Gastroesophageal sphincter (tissue), 4 donors: ENCODE measurements around the gene CHST15. TPM values are rescaled to one million over a fixed set of nuclear protein-coding genes. Genes with fewer than 3 reads are reported as not detected.

Experiments
- ATAC-seq: fragments of 150-250 bp; one replicate; pipeline ENCODE4 v1.9.1; 2016; ENCODE audit warnings: mild to moderate bottlenecking, moderate library complexity
- H3K27ac ChIP-seq, 4 donors: fragments of 200-600 bp; sonication (generic) in 3 of 4; 1 replicate in 3 of 4; 2 replicates in 1 of 4; pipeline ENCODE4 v1.5.1; 2016 to 2019
- H3K27me3 ChIP-seq: fragments of 200-600 bp; sonication (generic); one replicate; pipeline ENCODE4 v1.5.1; 2019
- H3K36me3 ChIP-seq, 2 donors: fragments of 200-600 bp; sonication (generic); one replicate each; pipeline ENCODE4 v1.5.1; 2019; ENCODE audit warnings: control low read depth in 1 of 2
- H3K4me1 ChIP-seq, 3 donors: fragments of 200-600 bp; sonication (generic); 1 replicate in 2 of 3; 2 replicates in 1 of 3; pipeline ENCODE4 v1.5.1; 2016 to 2019; ENCODE audit warnings: control low read depth in 2 of 3
- H3K4me3 ChIP-seq, 2 donors: fragments of 200-600 bp; sonication (generic); one replicate each; pipeline ENCODE4 v1.5.1; 2019; ENCODE audit warnings: mild to moderate bottlenecking in 1 of 2, moderate library complexity in 1 of 2
- H3K9me3 ChIP-seq, 3 donors: fragments of 200-600 bp; sonication (generic); one replicate each; pipeline ENCODE4 v1.5.1; 2017 to 2019; ENCODE audit warnings: control low read depth in 2 of 3
- CTCF ChIP-seq, 4 experiments: fragments of 200-600 bp in 2 of 4; fragments of 450-650 bp in 2 of 4; sonication (generic) in 1 of 4; IDR thresholded peaks; one replicate each; pipeline ENCODE4 v1.5.1; 2017 to 2019; ENCODE audit warnings: antibody characterized with exemption in 4 of 4, mild to moderate bottlenecking in 2 of 4, moderate library complexity in 2 of 4
- EP300 ChIP-seq: sonication (generic); formaldehyde crosslinking; IDR thresholded peaks from one replicate; pipeline ENCODE4 v1.6.1; 2017; ENCODE audit warnings: antibody characterized with exemption, mild to moderate bottlenecking
- POLR2A ChIP-seq, 2 donors: fragments of 450-650 bp; IDR thresholded peaks; one replicate each; pipeline ENCODE4 v1.6.1; 2017; ENCODE audit warnings: antibody characterized with exemption in 2 of 2, mild to moderate bottlenecking in 2 of 2, moderate library complexity in 1 of 2
- POLR2AphosphoS5 ChIP-seq: sonication (generic); formaldehyde crosslinking; IDR thresholded peaks from one replicate; pipeline ENCODE4 v1.6.1; 2017; ENCODE audit warnings: antibody characterized with exemption
- WGBS, 2 donors: methylation state at CpG; one replicate each; pipeline ENCODE4 v1.1.5; 2018; ENCODE audit warnings: low coverage in 1 of 2; 5-methylcytosine and 5-hydroxymethylcytosine counted together
- total RNA-seq, 4 donors: library from RNA; depleted of rRNA; stranded (reverse); fragments of >200 nt; gene quantifications; one replicate each; pipeline ENCODE4 v1.1.0, GENCODE V29; 2016

CHST15 gene
- total RNA-seq, 4 donors from 2014 or later: 63.5 to 87.5 (median 74.3) TPM

GRCh38 chr10:124010563-124011131 lies 82.8 kb downstream of the CHST15 start:
- peaks cover 0 to 71% of the 10 kb centered on the region in 2 donors for H3K36me3 ChIP-seq
- H3K4me1 ChIP-seq: peaks cover 10 to 79% (median 13%) of the 10 kb centered on the region in 3 donors
- H3K27ac ChIP-seq: peak overlapping the region; percentile 86 to 94 (median 90)
- no peaks in the 10 kb centered on the region for H3K9me3 ChIP-seq
- 85% methylated on average over 8 of the region's 22 CpGs; no CpG with 5 or more reads in 1 of the 2 donors for WGBS, 2 donors
- ATAC-seq: peak; percentile 69
- H3K27me3 ChIP-seq: no peaks in the 10 kb centered on the region
- TF ChIP-seq POLR2A (IDR thresholded peaks at IDR 0.05) (no peak), POLR2AphosphoS5 (peak; percentile 50), EP300 (no peak), CTCF (IDR thresholded peaks at IDR 0.05) (no peak)
- peak overlapping the region in 1 of 2 donors; percentile 14 for H3K4me3 ChIP-seq

GRCh38 chr10:124010024-124010423 lies 83.4 kb downstream of the CHST15 start:
- TF ChIP-seq CTCF (IDR thresholded peaks at IDR 0.05): no peak
- no peak for TF ChIP-seq EP300
- TF ChIP-seq POLR2A (IDR thresholded peaks at IDR 0.05): no peak
- no peak for TF ChIP-seq POLR2AphosphoS5
- H3K4me1 ChIP-seq: peaks cover 10 to 79% (median 13%) of the 10 kb centered on the region in 3 donors
- no peaks in the 10 kb centered on the region for H3K9me3 ChIP-seq
- peak; percentile 4 for ATAC-seq
- WGBS, 2 donors: 77% methylated on average over 12 of the region's 20 CpGs; no CpG with 5 or more reads in 1 of the 2 donors
- H3K27me3 ChIP-seq: no peaks in the 10 kb centered on the region
- H3K4me3 ChIP-seq: no peak overlapping the region
- H3K27ac ChIP-seq: peak overlapping the region; percentile 86 to 94 (median 90)
- H3K36me3 ChIP-seq: peaks cover 0 to 71% of the 10 kb centered on the region in 2 donors

- H3K9me3 ChIP-seq: no peaks in the 10 kb centered on the region
- peak overlapping the region; percentile 86 to 94 (median 90) for H3K27ac ChIP-seq
- H3K4me3 ChIP-seq: no peak overlapping the region
- peaks cover 0 to 66% of the 10 kb centered on the region in 2 donors for H3K36me3 ChIP-seq
- WGBS, 2 donors: 47 to 49% methylated on average over 7 to 13 of the region's 16 CpGs
- peak; percentile 45 for TF ChIP-seq POLR2AphosphoS5
- TF ChIP-seq CTCF (IDR thresholded peaks at IDR 0.05): no peak
- peak; percentile 51 for ATAC-seq
- peaks cover 10 to 79% (median 13%) of the 10 kb centered on the region in 3 donors for H3K4me1 ChIP-seq
- H3K27me3 ChIP-seq: no peaks in the 10 kb centered on the region
These were observed 84.0 kb downstream of the CHST15 start for GRCh38 chr10:124009231-124010015.

GRCh38 chr10:124008681-124009080 lies 84.7 kb downstream of the CHST15 start:
- H3K9me3 ChIP-seq: no peaks in the 10 kb centered on the region
- H3K27ac ChIP-seq: peak overlapping the region; percentile 86 to 94 (median 90)
- no peak for ATAC-seq
- H3K4me3 ChIP-seq: no peak overlapping the region
- WGBS, 2 donors: 32 to 37% methylated on average over 2 of the region's 10 CpGs
- TF ChIP-seq POLR2AphosphoS5: no peak
- no peak for TF ChIP-seq POLR2A (IDR thresholded peaks at IDR 0.05)
- TF ChIP-seq EP300: no peak
- TF ChIP-seq CTCF (IDR thresholded peaks at IDR 0.05): no peak
- H3K27me3 ChIP-seq: no peaks in the 10 kb centered on the region
- peaks cover 0 to 65% of the 10 kb centered on the region in 2 donors for H3K36me3 ChIP-seq
- peaks cover 10 to 82% (median 13%) of the 10 kb centered on the region in 3 donors for H3K4me1 ChIP-seq
